Stimulated activated naive B cell treated with anti-CD40 and anti-IgM and Interleukin-4, amounts not matched to agents 10 μg/mL and 1 μg/mL and 100 μg/mL, for 72 hours (primary cell): ENCODE data around the gene ESX1.

ENCODE experiments used
- ATAC-seq, 2 donors: fragments of 150-1000 bp; cut with Tn5 transposase; replicated peaks; 2 replicates each; pipeline ENCODE4 v1.10.0; 2021; ENCODE audit warnings: moderate library complexity in 1 of 2
- DNase-seq: peaks from one replicate; pipeline ENCODE4 v3.0.0; 2021
- H3K27ac Mint-ChIP-seq: one replicate; pipeline ENCODE4 v1.8.0; 2022; ENCODE audit warnings: mild to moderate bottlenecking, mixed read lengths
- H3K27me3 Mint-ChIP-seq, 2 donors: one replicate each; pipeline ENCODE4 v1.8.0; 2022; ENCODE audit warnings: mixed read lengths in 2 of 2
- H3K36me3 Mint-ChIP-seq, 2 donors: one replicate each; pipeline ENCODE4 v1.8.0; 2022; ENCODE audit warnings: mixed read lengths in 2 of 2, mild to moderate bottlenecking in 1 of 2
- H3K4me1 Mint-ChIP-seq, 2 donors: one replicate each; pipeline ENCODE4 v1.8.0; 2022; ENCODE audit warnings: mixed read lengths in 2 of 2, mild to moderate bottlenecking in 1 of 2
- H3K4me3 Mint-ChIP-seq, 2 donors: one replicate each; pipeline ENCODE4 v1.8.0; 2022; ENCODE audit warnings: mild to moderate bottlenecking in 2 of 2, mixed read lengths in 2 of 2, moderate library complexity in 1 of 2
- H3K9me3 Mint-ChIP-seq, 2 donors: one replicate each; pipeline ENCODE4 v1.8.0; 2022; ENCODE audit warnings: mixed read lengths in 2 of 2, mild to moderate bottlenecking in 1 of 2

ESX1 gene

DNA sequence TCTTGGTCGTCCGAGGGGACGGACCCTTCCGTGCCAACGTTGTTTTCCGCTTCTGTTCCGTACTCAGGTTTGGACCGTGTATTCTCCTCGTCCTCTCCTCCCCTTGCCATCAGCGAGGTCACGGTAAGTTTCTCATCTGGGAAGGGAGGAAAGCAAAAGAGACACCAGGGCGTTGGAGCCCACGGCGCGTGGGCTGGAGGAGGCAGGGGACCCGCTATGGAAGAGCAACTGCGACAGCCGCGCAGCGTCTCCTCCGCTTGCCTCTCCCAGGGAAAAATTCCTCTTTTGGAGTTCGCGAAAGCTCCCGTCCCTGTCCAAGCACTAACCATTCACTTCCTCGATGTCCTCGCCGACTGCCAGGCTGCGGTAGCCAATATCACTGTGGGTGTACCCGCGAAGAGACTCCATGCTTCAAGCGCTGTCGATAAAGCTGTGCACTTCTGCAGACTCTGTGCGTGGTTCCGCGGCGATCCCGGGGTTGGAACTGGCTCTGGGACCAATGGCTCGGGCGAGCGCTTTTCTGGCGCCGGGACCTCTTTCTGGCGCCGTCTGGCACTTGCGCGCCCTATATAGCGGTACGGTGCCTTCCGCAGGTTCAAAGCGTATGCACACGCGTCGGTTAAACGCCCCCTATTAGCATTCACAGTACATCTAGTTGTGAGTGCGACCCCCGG lies at the start of gene ESX1:
ESX1 (minus strand) TSS at position 492 of the 674 bp plus-strand sequence; CDS start at position 408, 84 bp downstream.
- H3K27me3 Mint-ChIP-seq: peaks cover 23 to 33% of the 10 kb centered on the region in 2 donors
- H3K27ac Mint-ChIP-seq: peak within 1 kb of the TSS; percentile 59
- no peak for DNase-seq

DNA sequence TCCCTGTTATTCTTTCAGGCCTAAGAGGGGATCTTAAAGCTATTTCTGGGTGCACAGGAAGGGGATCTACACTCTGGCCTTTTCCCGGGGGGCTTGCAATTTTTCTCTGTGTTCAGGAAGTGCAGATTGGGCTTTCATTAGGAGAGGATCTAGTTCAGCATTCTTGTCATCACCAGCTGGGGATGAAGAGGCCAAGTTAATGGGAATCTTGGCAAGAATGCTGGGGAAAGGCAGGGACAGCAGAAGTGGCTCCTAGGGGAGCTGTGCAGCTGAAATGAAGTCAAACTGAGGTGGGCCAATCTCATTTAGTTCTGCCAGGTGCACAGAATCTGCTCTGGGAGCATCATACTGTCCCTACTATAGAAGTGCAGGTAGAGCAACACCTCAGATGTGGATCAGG lies 40.9 kb upstream of the ESX1 start:
- Mint-ChIP-seq H3K9me3 (no peaks in the 10 kb centered on the region), H3K27ac (no peak overlapping the region), H3K36me3 (no peaks in the 10 kb centered on the region), H3K4me3 (no peak overlapping the region), H3K27me3 (peaks cover 6 to 8% of the 10 kb centered on the region in 2 donors), H3K4me1 (no peaks in the 10 kb centered on the region)
- ATAC-seq (no peak), DNase-seq (no peak)

More for the DNA sequence above, at the start of gene ESX1:
- Mint-ChIP-seq H3K36me3 (no peaks in the 10 kb centered on the region), H3K4me3 (peak within 1 kb of the TSS; percentile 69 to 73), H3K9me3 (no peaks in the 10 kb centered on the region), H3K4me1 (peaks cover 6 to 8% of the 10 kb centered on the region in 2 donors)
- no peak for ATAC-seq

DNA sequence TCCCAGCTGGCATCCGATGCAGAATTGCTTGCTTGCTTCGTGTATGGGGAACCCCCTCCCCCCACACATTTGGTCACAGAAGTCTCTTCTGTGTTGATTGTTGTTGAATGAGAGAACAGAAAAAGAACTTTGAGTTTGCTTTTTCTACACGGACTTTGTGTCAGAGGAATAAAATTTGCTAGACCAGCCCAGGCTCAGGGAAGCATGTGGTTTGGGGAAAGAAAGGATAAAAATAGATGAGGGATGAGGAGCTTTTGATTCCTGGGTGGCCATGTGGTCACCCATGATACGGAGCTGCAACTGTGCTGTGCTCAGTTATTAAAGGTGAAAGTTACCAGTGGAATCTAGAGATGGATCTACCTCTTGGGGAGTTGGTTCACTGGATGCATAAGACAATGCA lies 34.2 kb upstream of the ESX1 start:
- Mint-ChIP-seq H3K9me3 (no peaks in the 10 kb centered on the region), H3K36me3 (no peaks in the 10 kb centered on the region), H3K27ac (no peak overlapping the region), H3K4me1 (no peaks in the 10 kb centered on the region), H3K27me3 (peaks cover 6 to 18% of the 10 kb centered on the region in 2 donors), H3K4me3 (no peak overlapping the region)
- DNase-seq (no peak), ATAC-seq (no peak)

DNA sequence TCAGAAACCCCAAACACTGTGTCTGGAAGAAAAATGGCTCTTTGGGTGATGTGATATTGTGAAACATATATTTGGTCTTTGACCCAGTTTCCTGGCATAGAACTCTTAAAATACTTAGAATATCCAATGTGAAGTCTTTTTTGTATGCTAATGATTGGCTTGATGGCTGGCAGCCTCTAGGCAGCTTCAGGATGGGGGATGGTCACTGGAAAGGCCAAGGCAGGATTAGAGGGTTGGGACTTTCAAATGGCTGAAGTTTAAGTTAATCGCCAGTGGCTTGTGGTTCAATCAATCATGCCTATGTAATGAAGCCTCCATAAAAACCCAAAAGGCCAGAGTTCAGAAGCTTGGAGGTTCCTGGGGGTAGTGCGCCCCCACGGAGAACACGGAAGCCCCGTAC lies 33.5 kb upstream of the ESX1 start:
- Mint-ChIP-seq H3K36me3 (no peaks in the 10 kb centered on the region), H3K27ac (no peak overlapping the region)
- ATAC-seq: no peak

DNA sequence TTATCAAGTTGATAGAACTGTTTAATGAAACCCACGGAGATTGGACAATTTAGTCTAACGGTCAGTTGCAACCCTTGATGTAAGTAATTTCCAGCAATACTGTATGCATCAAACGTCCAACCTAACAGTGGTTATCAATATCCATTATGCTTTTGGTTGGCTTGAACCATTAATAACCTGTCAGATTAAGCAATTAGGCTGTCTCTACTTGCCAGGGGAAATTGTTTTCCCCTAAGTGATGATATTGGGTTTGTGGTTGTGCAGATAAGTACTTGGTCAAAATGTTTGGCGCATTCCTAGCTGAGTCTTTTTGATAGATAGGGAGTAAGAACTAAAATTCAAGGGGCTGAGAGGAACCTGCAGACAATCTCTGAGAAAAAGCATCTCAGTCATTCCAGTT lies 30.5 kb upstream of the ESX1 start:
- DNase-seq (no peak), ATAC-seq (no peak)
- H3K27ac Mint-ChIP-seq: no peak overlapping the region
- no peaks in the 10 kb centered on the region for H3K36me3 Mint-ChIP-seq
- no peaks in the 10 kb centered on the region for H3K4me1 Mint-ChIP-seq
- peaks cover 8 to 18% of the 10 kb centered on the region in 2 donors for H3K27me3 Mint-ChIP-seq
- no peaks in the 10 kb centered on the region for H3K9me3 Mint-ChIP-seq
- no peak overlapping the region for H3K4me3 Mint-ChIP-seq

More for the DNA sequence above, 33.5 kb upstream of the ESX1 start:
- Mint-ChIP-seq H3K27me3 (peaks cover 6 to 18% of the 10 kb centered on the region in 2 donors), H3K4me3 (no peak overlapping the region), H3K4me1 (no peaks in the 10 kb centered on the region), H3K9me3 (no peaks in the 10 kb centered on the region)
- no peak for DNase-seq

DNA sequence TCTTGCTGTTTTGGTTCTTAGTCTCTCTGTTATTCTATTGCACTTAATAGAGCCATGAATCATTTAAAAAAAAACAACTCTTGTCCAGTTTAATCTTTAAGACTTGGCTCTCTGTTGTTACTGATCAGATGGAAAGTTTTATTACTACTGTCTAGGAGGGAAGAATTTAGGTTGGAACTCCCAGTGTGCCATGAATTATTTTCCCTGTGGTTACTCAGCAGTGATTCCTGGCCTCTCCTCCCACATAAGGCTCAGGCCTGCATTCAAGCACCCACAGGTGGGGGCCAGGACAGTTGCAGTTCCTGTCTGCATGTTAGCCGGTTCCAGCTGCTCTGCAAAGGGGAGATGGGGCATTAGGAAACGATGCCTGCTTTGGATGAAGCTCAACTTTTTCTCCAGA lies 29.8 kb upstream of the ESX1 start:
- no peak for ATAC-seq
- H3K4me3 Mint-ChIP-seq: no peak overlapping the region
- DNase-seq: no peak
- no peak overlapping the region for H3K27ac Mint-ChIP-seq
- no peaks in the 10 kb centered on the region for H3K36me3 Mint-ChIP-seq
- H3K27me3 Mint-ChIP-seq: peaks cover 8 to 18% of the 10 kb centered on the region in 2 donors
- H3K4me1 Mint-ChIP-seq: no peaks in the 10 kb centered on the region
- H3K9me3 Mint-ChIP-seq: no peaks in the 10 kb centered on the region

DNA sequence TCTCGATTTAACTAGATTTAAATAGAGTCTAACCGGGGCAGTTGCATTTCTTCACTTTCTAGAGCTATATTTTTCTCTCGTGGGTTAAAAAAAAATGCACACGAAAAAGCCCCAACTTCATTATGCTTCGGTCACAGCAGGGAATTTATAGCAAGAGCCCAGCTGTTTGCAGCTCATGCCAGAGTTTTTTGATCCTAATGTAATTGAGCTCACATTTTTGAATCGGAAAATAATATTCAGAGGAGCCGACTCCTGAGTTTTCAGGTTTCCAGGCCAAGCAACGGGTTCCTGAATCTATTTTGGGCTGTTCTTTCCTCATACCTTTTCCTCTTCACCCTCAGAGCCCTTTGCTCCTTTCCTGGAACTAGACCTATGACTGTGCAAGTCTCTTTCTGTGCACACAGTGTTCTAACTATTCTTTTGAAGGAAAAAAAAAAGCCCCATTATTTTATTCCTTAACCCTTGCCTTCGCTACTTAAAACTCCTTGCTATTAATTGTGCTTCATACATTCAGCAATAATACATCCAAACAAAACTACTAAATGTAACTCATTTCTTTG lies 27.5 kb upstream of the ESX1 start:
- Mint-ChIP-seq H3K27me3 (peaks cover 8 to 12% of the 10 kb centered on the region in 2 donors), H3K4me3 (no peak overlapping the region), H3K9me3 (no peaks in the 10 kb centered on the region), H3K36me3 (no peaks in the 10 kb centered on the region), H3K27ac (no peak overlapping the region), H3K4me1 (no peaks in the 10 kb centered on the region)
- DNase-seq (no peak), ATAC-seq (no peak)

DNA sequence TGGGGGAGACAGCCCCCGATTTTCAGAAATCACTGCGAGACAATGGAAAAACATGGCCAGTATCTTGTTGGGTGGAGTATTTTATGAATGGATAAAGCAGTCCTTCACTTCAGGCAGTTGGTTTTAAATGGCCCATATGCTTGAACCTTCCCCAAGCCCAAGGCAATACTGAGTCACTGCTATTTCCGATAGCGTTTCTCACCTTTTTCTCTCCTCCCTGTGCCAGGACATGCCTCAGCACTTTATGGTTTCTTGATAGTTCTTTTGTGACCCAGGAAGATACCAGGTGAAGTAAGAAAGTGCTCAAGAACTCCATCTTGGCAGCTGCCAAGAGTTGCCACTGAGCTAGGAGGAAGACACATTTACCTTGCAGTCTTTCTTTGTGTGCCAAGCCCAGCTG lies 26.8 kb upstream of the ESX1 start:
- Mint-ChIP-seq H3K27ac (no peak overlapping the region), H3K36me3 (no peaks in the 10 kb centered on the region), H3K4me3 (no peak overlapping the region), H3K9me3 (no peaks in the 10 kb centered on the region), H3K4me1 (no peaks in the 10 kb centered on the region), H3K27me3 (peaks cover 8 to 12% of the 10 kb centered on the region in 2 donors)
- ATAC-seq (no peak), DNase-seq (no peak)

DNA sequence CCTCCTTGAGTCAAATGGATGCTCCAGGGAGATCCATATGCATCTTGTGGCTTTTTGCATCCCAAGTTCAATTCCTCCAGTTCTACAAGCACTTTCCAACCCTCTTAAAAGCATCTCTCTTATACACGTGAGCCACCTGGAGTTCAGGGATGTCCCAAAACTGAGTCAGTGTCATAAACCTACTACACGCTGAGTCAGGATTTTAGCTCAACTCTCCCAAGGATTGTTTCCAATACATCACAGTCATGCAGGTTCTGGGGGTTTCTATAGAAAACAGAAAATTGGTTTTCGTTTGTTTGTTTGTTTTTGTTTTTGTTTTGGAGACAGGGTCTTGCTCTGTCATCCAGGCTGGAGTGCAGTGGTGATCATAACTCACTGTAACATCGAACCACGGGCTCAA lies 25.9 kb upstream of the ESX1 start:
- ATAC-seq: no peak

DNA sequence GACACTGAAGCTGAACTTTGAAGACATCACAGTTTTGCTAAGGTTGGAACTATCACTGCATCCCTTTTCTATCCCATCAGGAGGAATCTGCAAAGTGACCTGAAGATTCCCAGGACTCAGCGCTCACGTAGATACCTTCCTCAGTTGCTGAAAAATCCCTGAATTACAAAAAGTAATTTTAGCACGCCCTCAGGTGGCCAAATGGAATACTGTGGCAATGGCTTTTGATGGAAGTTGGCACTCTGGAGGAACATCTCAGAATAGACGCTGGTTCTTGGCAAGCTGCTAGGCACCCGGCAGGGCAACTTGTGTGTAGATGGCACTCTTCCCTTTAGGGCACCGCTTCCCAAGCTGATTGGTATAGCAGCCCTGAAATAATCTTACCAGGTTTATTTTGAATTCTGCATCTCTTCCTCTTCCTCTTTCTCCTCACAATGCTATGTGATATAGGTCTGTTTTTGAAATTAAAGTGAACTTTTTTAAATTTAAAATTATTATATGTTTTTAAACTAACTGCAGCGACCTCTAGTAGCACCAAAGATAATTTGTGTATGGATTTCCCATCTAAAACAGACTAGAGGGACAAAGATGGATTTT lies 16.3 kb upstream of the ESX1 start:
- Mint-ChIP-seq H3K9me3 (no peaks in the 10 kb centered on the region), H3K36me3 (no peaks in the 10 kb centered on the region), H3K27ac (no peak overlapping the region), H3K4me3 (peak overlapping the region in 1 of 2 donors; percentile 54), H3K27me3 (peaks cover 0 to 4% of the 10 kb centered on the region in 2 donors), H3K4me1 (no peaks in the 10 kb centered on the region)
- DNase-seq (no peak), ATAC-seq (no peak)

More for the DNA sequence above, 25.9 kb upstream of the ESX1 start:
- Mint-ChIP-seq H3K4me1 (no peaks in the 10 kb centered on the region), H3K27me3 (peaks cover 8% of the 10 kb centered on the region in 2 donors), H3K9me3 (no peaks in the 10 kb centered on the region), H3K27ac (no peak overlapping the region), H3K4me3 (no peak overlapping the region), H3K36me3 (no peaks in the 10 kb centered on the region)
- no peak for DNase-seq

DNA sequence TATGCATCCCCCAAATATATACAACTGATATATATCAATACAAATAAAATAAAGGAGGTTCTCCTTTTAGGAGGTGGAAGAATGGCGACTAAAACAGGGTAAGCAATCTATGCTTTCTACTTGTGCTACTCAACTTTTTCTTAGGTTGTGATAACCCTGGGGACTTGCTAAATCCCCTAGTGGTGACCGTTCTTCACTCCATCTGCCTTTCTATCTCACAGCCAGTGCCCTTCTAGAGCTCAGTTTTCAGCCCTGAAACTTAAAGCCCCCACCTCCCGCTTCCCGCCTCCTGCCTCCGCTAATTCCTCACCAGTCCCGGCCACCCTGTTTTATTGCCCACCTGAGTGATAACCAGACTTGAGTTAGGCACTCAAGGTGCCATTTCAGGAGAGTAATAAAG lies 15.5 kb upstream of the ESX1 start:
- ATAC-seq (no peak), DNase-seq (no peak)
- peaks cover 0 to 4% of the 10 kb centered on the region in 2 donors for H3K27me3 Mint-ChIP-seq
- no peaks in the 10 kb centered on the region for H3K9me3 Mint-ChIP-seq
- H3K36me3 Mint-ChIP-seq: no peaks in the 10 kb centered on the region
- H3K4me1 Mint-ChIP-seq: no peaks in the 10 kb centered on the region
- H3K4me3 Mint-ChIP-seq: no peak overlapping the region
- no peak overlapping the region for H3K27ac Mint-ChIP-seq

DNA sequence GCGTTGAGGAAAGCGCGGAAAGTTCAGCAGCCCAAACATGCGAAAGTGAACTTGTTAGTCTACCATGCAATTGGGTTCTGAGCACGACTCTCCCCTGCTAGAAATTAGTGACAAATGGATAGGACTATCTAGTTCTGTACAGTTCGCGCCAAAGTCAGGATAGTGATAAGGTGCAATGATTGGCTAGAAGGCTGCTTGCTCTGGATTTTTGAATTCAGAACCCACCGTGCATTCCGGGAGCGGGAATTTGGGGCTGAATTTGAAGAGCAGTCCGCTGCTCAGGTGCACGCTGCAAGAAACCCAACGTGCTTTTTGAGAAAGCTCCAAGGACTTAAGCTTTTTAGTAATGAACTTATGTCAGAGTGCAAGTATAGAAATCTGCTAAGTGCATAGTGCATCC lies 732 bp upstream of the ESX1 start:
- DNase-seq: no peak
- Mint-ChIP-seq H3K9me3 (no peaks in the 10 kb centered on the region), H3K4me3 (peak overlapping the region in 1 of 2 donors; percentile 22), H3K27ac (no peak overlapping the region), H3K27me3 (peaks cover 23 to 33% of the 10 kb centered on the region in 2 donors), H3K36me3 (no peaks in the 10 kb centered on the region), H3K4me1 (peaks cover 6 to 8% of the 10 kb centered on the region in 2 donors)
- ATAC-seq: no peak

DNA sequence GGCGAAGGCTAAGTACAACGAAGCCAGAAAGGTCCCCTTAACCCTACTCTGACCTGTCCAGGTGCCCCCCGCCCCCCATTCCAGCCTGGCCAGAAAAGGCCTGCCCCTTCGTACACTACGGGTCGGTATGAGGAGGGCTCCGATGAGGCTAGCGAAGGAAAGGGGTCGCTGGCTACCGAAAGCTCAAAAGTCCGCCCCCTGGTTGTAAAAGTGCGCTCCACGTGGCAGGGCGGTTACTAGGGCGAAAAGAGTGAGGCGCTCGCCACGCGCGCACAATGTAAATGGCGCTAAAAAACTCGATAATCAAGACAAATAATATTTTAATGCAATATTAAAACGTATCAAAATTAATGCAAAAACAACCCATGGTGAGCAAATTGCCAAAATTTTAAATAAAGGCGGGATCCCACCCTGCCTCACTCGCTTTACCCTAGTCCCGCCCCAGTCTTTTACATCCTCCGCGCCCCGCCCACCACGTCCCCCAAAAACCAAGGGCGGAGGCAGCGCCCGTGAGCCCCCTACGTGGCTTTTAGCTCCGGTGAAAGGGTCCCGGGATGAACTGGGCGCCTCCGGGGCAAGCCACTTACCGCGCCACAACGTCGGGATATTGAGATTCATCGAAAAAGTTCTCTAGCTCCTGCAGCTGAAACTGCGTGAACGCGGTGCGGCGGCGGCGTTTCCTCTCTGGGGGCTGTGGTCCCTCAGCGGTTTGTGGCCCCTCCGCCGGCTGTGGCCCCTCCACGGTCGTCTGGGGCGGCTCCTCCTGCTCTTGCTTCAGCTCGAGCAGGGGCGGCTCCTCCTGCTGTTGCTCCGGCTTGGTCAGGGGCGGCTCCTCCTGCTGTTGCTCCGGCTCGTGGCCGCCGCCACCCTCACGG lies 929 bp downstream of the ESX1 start:
- Mint-ChIP-seq H3K4me3 (peak overlapping the region; percentile 69 to 73), H3K9me3 (no peaks in the 10 kb centered on the region), H3K27me3 (peaks cover 23 to 33% of the 10 kb centered on the region in 2 donors), H3K27ac (peak overlapping the region; percentile 59), H3K36me3 (no peaks in the 10 kb centered on the region), H3K4me1 (peaks cover 6 to 8% of the 10 kb centered on the region in 2 donors)
- DNase-seq: no peak
- no peak for ATAC-seq

DNA sequence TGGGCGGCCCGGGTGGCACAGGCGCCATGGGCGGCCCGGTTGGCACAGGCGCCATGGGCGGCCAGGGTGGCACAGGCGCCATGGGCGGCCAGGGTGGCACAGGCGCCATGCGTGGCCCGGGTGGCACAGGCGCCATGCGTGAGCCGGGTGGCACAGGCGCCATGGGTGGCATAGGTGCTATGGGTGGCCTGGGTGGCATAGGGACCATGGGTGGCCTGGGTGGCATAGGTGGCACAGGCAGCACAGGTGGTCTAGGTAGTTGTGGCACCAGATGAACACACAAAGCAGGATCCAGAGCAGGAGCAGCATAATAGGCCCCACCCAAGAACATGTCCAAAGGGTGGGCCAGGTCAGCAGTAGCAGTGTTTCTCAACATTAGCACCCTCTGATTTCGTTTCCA lies 4.3 kb downstream of the ESX1 start:
- H3K27ac Mint-ChIP-seq: no peak overlapping the region
- H3K9me3 Mint-ChIP-seq: no peaks in the 10 kb centered on the region
- DNase-seq (no peak), ATAC-seq (no peak)
- H3K27me3 Mint-ChIP-seq: peaks cover 21 to 35% of the 10 kb centered on the region in 2 donors
- no peaks in the 10 kb centered on the region for H3K36me3 Mint-ChIP-seq
- peaks cover 6 to 8% of the 10 kb centered on the region in 2 donors for H3K4me1 Mint-ChIP-seq
- H3K4me3 Mint-ChIP-seq: no peak overlapping the region
